22Rv1 (cell line): ENCODE results near the gene CIRBP.

Experiments
- CTCF ChIP-seq: fragments of 450-650 bp; IDR thresholded peaks from 2 replicates; pipeline ENCODE4 v1.5.1; 2017; ENCODE audit warnings: mild to moderate bottlenecking
- ZFX ChIP-seq: fragments of 450-650 bp; IDR thresholded peaks from 2 replicates; pipeline ENCODE4 v1.6.1; 2017; ENCODE audit warnings: antibody characterized with exemption, borderline replicate concordance

- no peak for TF ChIP-seq CTCF
- no peak for TF ChIP-seq ZFX
Measured at GRCh38 chr19:1254081-1254527, 15.0 kb upstream of the CIRBP start.
